HEK293 (cell line): Measurements from ENCODE around the gene CUTC.

ENCODE experiments used
- CTCF ChIP-seq: fragments of 450-650 bp; formaldehyde crosslinking; IDR thresholded peaks from 2 replicates; pipeline ENCODE4 v1.5.1; 2016; ENCODE audit warnings: missing biosample characterization, missing genetic modification characterization
- HOXD13 ChIP-seq: sonication (generic); formaldehyde crosslinking; IDR thresholded peaks from 2 replicates; pipeline ENCODE4 v1.8.0; 2022; ENCODE audit warnings: missing genetic modification reagents, borderline replicate concordance
- RBAK ChIP-seq: fragments of 450-650 bp; formaldehyde crosslinking; IDR thresholded peaks from 2 replicates; pipeline ENCODE4 v1.5.1; 2016; ENCODE audit warnings: missing biosample characterization, missing genetic modification characterization
- REST ChIP-seq: fragments of 450-650 bp; formaldehyde crosslinking; IDR thresholded peaks from 2 replicates; pipeline ENCODE4 v1.5.1; 2016; ENCODE audit warnings: missing biosample characterization, missing genetic modification characterization
- YY1 ChIP-seq: fragments of 450-650 bp; formaldehyde crosslinking; IDR thresholded peaks from 2 replicates; pipeline ENCODE4 v1.5.1; 2018; ENCODE audit warnings: missing biosample characterization, missing genetic modification characterization
- ZBTB11 ChIP-seq: fragments of 450-650 bp; formaldehyde crosslinking; conservative IDR thresholded peaks from 2 replicates; pipeline ENCODE4 v1.5.1; 2016; ENCODE audit warnings: low read depth, missing biosample characterization, missing genetic modification characterization
- ZNF169 ChIP-seq: fragments of 450-650 bp; formaldehyde crosslinking; IDR thresholded peaks from 2 replicates; pipeline ENCODE4 v1.5.1; 2016; ENCODE audit warnings: missing biosample characterization, missing genetic modification characterization
- ZNF184 ChIP-seq: fragments of 450-650 bp; IDR thresholded peaks from 2 replicates; pipeline ENCODE4 v1.5.1; 2018; ENCODE audit warnings: missing biosample characterization, mild to moderate bottlenecking, missing genetic modification characterization
- ZNF677 ChIP-seq: fragments of 450-650 bp; IDR thresholded peaks from 2 replicates; pipeline ENCODE4 v1.5.0; 2018; ENCODE audit warnings: missing biosample characterization, mild to moderate bottlenecking, missing genetic modification characterization, moderate library complexity
- ZNF707 ChIP-seq: fragments of 450-650 bp; formaldehyde crosslinking; IDR thresholded peaks from 2 replicates; pipeline ENCODE4 v1.5.1; 2016; ENCODE audit warnings: missing biosample characterization, missing genetic modification characterization
- ZNF777 ChIP-seq: fragments of 450-650 bp; formaldehyde crosslinking; IDR thresholded peaks from 2 replicates; pipeline ENCODE4 v1.5.1; 2017; ENCODE audit warnings: missing biosample characterization, missing genetic modification characterization, borderline replicate concordance

- no peak for TF ChIP-seq CTCF (tag by site-specific recombination)
- no peak for TF ChIP-seq YY1
- TF ChIP-seq ZNF677 = no peak
- no peak for TF ChIP-seq REST (tag by site-specific recombination)
- TF ChIP-seq ZBTB11 (tag by site-specific recombination) = no peak
- TF ChIP-seq ZNF777 (tag by site-specific recombination) = no peak
- no peak for TF ChIP-seq ZNF184
- TF ChIP-seq ZNF707 (tag by site-specific recombination) = no peak
- TF ChIP-seq RBAK (tag by site-specific recombination) = no peak
- no peak for TF ChIP-seq HOXD13 (CRISPR knock-in tag)
- no peak for TF ChIP-seq ZNF169
Observed at GRCh38 chr10:99765672-99766301, 33.8 kb downstream of the CUTC start.
